D721Med (cell line): ENCODE results near the gene SLC13A2.
"Not testable (repeated sequence)": the region's sequence is repeated elsewhere in the genome, so short reads cannot be mapped to it uniquely, and the experiment has no call there.

Experiments used
- DNase-seq: peaks from one replicate; pipeline ENCODE4 v3.0.0; 2011; ENCODE audit warnings: low spot score; ENCODE audit not compliant: insufficient read length
- FAIRE-seq: peaks from 2 replicates; lab custom pipeline; 2011; peaks lifted over from hg19 to GRCh38; lab: Jason Lieb, UNC
- TF ChIP-seq, protein P1 (sequence below): IDR thresholded peaks from 2 replicates; pipeline ENCODE4 v1.5.1; 2012; ENCODE audit warnings: mild to moderate bottlenecking, control low read depth; ENCODE audit not compliant: insufficient read depth; ENCODE audit errors: missing control alignments

The SLC13A2 gene

DNA sequence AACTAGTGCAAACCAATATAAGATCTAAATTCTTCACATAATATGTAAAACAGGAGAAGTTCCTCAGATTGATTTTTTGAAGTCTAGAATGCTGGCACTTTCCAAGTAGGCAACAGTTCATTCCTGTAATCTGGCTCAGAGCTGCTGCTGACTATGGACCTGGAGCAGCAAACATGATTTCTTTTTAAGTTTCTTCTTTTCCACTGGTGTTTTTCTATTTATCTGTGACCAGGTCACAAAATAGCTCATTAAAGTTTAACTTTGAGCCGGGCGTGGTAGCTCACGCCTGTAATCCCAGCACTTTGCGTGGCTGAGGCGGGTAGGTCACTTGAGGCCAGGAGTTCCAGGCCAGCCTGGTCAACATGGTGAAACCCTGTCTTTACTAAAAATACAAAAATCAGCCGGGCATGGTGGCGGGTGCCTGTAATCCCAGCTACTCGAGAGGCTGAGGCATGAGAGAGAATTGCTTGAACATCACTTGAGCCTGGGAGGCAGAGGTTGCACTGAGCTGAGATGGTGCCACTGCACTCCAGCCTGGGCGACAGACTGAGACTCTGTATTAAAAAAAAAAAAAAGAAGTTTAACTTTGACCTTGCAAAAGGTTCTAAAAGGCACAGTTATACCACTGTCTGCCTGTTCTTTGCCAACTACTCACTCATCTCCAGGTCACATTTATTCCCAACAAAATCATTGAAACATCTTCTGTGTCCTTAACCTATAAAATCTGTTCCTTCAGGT is 29.4 kb upstream of the SLC13A2 start:
- TF ChIP-seq, protein P1, sequence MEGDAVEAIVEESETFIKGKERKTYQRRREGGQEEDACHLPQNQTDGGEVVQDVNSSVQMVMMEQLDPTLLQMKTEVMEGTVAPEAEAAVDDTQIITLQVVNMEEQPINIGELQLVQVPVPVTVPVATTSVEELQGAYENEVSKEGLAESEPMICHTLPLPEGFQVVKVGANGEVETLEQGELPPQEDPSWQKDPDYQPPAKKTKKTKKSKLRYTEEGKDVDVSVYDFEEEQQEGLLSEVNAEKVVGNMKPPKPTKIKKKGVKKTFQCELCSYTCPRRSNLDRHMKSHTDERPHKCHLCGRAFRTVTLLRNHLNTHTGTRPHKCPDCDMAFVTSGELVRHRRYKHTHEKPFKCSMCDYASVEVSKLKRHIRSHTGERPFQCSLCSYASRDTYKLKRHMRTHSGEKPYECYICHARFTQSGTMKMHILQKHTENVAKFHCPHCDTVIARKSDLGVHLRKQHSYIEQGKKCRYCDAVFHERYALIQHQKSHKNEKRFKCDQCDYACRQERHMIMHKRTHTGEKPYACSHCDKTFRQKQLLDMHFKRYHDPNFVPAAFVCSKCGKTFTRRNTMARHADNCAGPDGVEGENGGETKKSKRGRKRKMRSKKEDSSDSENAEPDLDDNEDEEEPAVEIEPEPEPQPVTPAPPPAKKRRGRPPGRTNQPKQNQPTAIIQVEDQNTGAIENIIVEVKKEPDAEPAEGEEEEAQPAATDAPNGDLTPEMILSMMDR, result no peak
- DNase-seq, result no peak
- FAIRE-seq, result no peak

GRCh38 chr17:28446716-28447395 is 26.6 kb upstream of the SLC13A2 start:
- FAIRE-seq (no peak), DNase-seq (no peak)
- TF ChIP-seq, protein P1, result no peak

GRCh38 chr17:28447396-28447760 is 26.1 kb upstream of the SLC13A2 start:
- TF ChIP-seq, protein P1, result no peak
- no peak for FAIRE-seq

GRCh38 chr17:28449859-28450258 is 23.6 kb upstream of the SLC13A2 start:
- no peak for FAIRE-seq

More at GRCh38 chr17:28447396-28447760, 26.1 kb upstream of the SLC13A2 start:
- DNase-seq, result no peak

GRCh38 chr17:28457890-28458289 is 15.6 kb upstream of the SLC13A2 start:
- no peak for DNase-seq
- FAIRE-seq, result no peak
- TF ChIP-seq, protein P1, result no peak

More at GRCh38 chr17:28449859-28450258, 23.6 kb upstream of the SLC13A2 start:
- no peak for DNase-seq
- TF ChIP-seq, protein P1, result no peak

- not testable (repeated sequence) for FAIRE-seq
Observed at GRCh38 chr17:28458881-28459280, 14.6 kb upstream of the SLC13A2 start.

DNA sequence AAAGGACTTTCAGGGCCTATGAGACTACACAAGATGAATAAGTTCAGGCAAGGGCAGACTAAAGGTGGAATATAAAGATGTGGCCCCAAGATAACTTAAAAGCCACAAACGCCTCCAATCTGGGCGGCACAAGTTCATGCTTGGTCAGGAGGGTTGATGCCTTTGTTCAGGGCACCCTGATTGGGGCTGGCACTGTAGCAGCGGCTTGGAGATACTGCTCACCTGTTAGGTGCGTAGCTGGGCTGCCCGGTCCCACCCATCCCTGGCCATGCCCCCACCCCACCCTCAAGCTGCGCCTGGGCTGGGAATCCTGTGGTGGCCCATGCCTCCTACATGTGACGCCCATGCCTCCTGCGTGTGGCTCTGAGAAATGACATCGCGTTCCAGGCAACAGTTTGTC is 12.5 kb upstream of the SLC13A2 start:
- no peak for FAIRE-seq

More at GRCh38 chr17:28458881-28459280, 14.6 kb upstream of the SLC13A2 start:
- not testable (repeated sequence) for DNase-seq

More for the DNA sequence above, 12.5 kb upstream of the SLC13A2 start:
- no peak for DNase-seq
- TF ChIP-seq, protein P1, result no peak
